ENCODE data around the gene GAMT.

GRCh38 chr19:1425902-1426301 is 24.6 kb upstream of the GAMT start:
- no peak for TF ChIP-seq CTCF (IDR thresholded peaks at IDR 0.05; ENCODE audit: poor library complexity)
- TF ChIP-seq EZH2 (IDR thresholded peaks at IDR 0.05; ENCODE audit: borderline replicate concordance), result no peak

Measured in hepatocyte (in vitro differentiated cells).